Neural progenitor cell (in vitro differentiated cells): Measurements from ENCODE around the gene RNF148. TPM values are rescaled to one million over a fixed set of nuclear protein-coding genes. Genes with fewer than 3 reads are reported as not detected.

Source experiments
- DNase-seq: peaks from one replicate; pipeline ENCODE4 v3.0.0-alpha.2; 2016; ENCODE audit warnings: low spot score
- H2AFZ ChIP-seq: fragments of 200-600 bp; sonication (generic); replicated peaks from 2 replicates; pipeline ENCODE4 v1.6.1; 2016; ENCODE audit warnings: antibody characterized with exemption
- H3F3A ChIP-seq: fragments of 200-600 bp; sonication (generic); 2 replicates; pipeline ENCODE4 v1.6.1; 2016; ENCODE audit warnings: antibody characterized with exemption, low read depth
- H3K27ac ChIP-seq: fragments of 200-600 bp; sonication (generic); 2 replicates; pipeline ENCODE4 v1.5.1; 2016; ENCODE audit warnings: mild to moderate bottlenecking
- H3K27me3 ChIP-seq: fragments of 200-600 bp; sonication (generic); 2 replicates; pipeline ENCODE4 v1.6.1; 2016; ENCODE audit warnings: mild to moderate bottlenecking, moderate library complexity
- H3K36me3 ChIP-seq: fragments of 200-600 bp; sonication (generic); 2 replicates; pipeline ENCODE4 v1.5.1; 2016
- H3K4me1 ChIP-seq: fragments of 200-600 bp; sonication (generic); 2 replicates; pipeline ENCODE4 v1.6.1; 2016; ENCODE audit warnings: mixed run types
- H3K4me2 ChIP-seq: fragments of 200-600 bp; sonication (generic); 2 replicates; pipeline ENCODE4 v1.6.1; 2016
- H3K4me3 ChIP-seq: fragments of 200-600 bp; sonication (generic); 2 replicates; pipeline ENCODE4 v1.5.1; 2016
- H3K79me2 ChIP-seq: fragments of 200-600 bp; sonication (generic); 2 replicates; pipeline ENCODE4 v1.6.1; 2016; ENCODE audit warnings: low read depth
- H3K9ac ChIP-seq: fragments of 200-600 bp; sonication (generic); 2 replicates; pipeline ENCODE4 v1.6.1; 2016
- H3K9me3 ChIP-seq: fragments of 200-600 bp; sonication (generic); 2 replicates; pipeline ENCODE4 v1.5.1; 2016; ENCODE audit warnings: low read depth
- H4K20me1 ChIP-seq: fragments of 200-600 bp; sonication (generic); 2 replicates; pipeline ENCODE4 v1.6.1; 2016; ENCODE audit warnings: low read depth
- H3K27ac Mint-ChIP-seq: 3 replicates; pipeline ENCODE4 v1.8.0; 2021; ENCODE audit warnings: mixed read lengths
- H3K27me3 Mint-ChIP-seq: 2 replicates; pipeline ENCODE4 v1.8.0; 2022; ENCODE audit warnings: low read depth, mild to moderate bottlenecking, inconsistent platforms, moderate library complexity, mixed read lengths; ENCODE audit not compliant: insufficient read depth
- H3K36me3 Mint-ChIP-seq: 3 replicates; pipeline ENCODE4 v1.8.0; 2021; ENCODE audit warnings: mixed read lengths
- H3K4me1 Mint-ChIP-seq: 3 replicates; pipeline ENCODE4 v1.8.0; 2021; ENCODE audit warnings: mixed read lengths
- H3K4me3 Mint-ChIP-seq: 3 replicates; pipeline ENCODE4 v1.8.0; 2021; ENCODE audit warnings: mild to moderate bottlenecking, moderate library complexity, mixed read lengths
- H3K9me3 Mint-ChIP-seq: 3 replicates; pipeline ENCODE4 v1.8.0; 2020; ENCODE audit warnings: mixed read lengths
- EZH2 ChIP-seq: fragments of 200-600 bp; sonication (generic); IDR thresholded peaks from 2 replicates; pipeline ENCODE4 v1.6.1; 2017; ENCODE audit warnings: antibody characterized with exemption, mild to moderate bottlenecking, moderate library complexity
- EZH2phosphoT487 ChIP-seq: fragments of 200-600 bp; sonication (generic); IDR thresholded peaks from 2 replicates; pipeline ENCODE4 v1.6.1; 2017; ENCODE audit warnings: antibody characterized with exemption
- total RNA-seq: library from RNA; depleted of rRNA; stranded (reverse); fragments of >200 nt; gene quantifications from 2 replicates; pipeline ENCODE4 v1.2.3, GENCODE V29; 2015; ENCODE audit warnings: low replicate concordance
- TF ChIP-seq, protein P1 (sequence below): fragments of 200-600 bp; sonication (generic); IDR thresholded peaks from 2 replicates; pipeline ENCODE4 v1.5.1; 2017; ENCODE audit warnings: antibody characterized with exemption, mild to moderate bottlenecking

RNF148 gene
- total RNA-seq, 1 donor from 2014 or later: 0.11 TPM

DNA sequence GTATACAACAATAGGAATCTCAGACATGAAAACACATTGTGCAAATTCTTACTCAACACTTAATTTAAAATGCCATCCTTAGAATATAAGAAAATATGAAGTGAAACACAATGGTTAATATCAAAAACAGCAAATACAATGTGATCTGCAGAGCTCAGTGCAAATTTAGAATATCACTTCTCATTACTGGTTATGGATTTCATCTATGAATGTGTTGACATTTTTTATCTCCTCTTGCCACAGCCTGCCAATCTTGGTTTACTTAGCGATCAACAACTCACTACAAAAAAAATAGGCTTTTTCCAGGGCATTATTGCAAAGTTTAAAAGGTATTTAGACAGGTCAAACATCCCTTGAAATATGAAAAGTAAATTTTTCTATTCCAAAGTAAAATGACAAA, 25.0 kb upstream of the RNF148 start:
- H3K36me3 ChIP-seq: no peaks in the 10 kb centered on the region
- H3K9ac ChIP-seq: no peak overlapping the region
- Mint-ChIP-seq H3K36me3 (no peaks in the 10 kb centered on the region), H3K9me3 (peaks cover 2% of the 10 kb centered on the region), H3K4me1 (peaks cover 7% of the 10 kb centered on the region), H3K27me3 (no peaks in the 10 kb centered on the region), H3K27ac (no peak overlapping the region), H3K4me3 (no peak overlapping the region)
- no peak overlapping the region for H3K27ac ChIP-seq
- no peak for DNase-seq
- H3K9me3 ChIP-seq: no peaks in the 10 kb centered on the region
- no peaks in the 10 kb centered on the region for H3F3A ChIP-seq
- no peaks in the 10 kb centered on the region for H3K79me2 ChIP-seq
- H4K20me1 ChIP-seq: no peaks in the 10 kb centered on the region
- H2AFZ ChIP-seq: no peak overlapping the region
- no peaks in the 10 kb centered on the region for H3K4me1 ChIP-seq
- no peak overlapping the region for H3K4me2 ChIP-seq
- no peaks in the 10 kb centered on the region for H3K27me3 ChIP-seq
- H3K4me3 ChIP-seq: no peak overlapping the region
- TF ChIP-seq, protein P1, sequence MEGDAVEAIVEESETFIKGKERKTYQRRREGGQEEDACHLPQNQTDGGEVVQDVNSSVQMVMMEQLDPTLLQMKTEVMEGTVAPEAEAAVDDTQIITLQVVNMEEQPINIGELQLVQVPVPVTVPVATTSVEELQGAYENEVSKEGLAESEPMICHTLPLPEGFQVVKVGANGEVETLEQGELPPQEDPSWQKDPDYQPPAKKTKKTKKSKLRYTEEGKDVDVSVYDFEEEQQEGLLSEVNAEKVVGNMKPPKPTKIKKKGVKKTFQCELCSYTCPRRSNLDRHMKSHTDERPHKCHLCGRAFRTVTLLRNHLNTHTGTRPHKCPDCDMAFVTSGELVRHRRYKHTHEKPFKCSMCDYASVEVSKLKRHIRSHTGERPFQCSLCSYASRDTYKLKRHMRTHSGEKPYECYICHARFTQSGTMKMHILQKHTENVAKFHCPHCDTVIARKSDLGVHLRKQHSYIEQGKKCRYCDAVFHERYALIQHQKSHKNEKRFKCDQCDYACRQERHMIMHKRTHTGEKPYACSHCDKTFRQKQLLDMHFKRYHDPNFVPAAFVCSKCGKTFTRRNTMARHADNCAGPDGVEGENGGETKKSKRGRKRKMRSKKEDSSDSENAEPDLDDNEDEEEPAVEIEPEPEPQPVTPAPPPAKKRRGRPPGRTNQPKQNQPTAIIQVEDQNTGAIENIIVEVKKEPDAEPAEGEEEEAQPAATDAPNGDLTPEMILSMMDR: no peak
- TF ChIP-seq EZH2: no peak
- TF ChIP-seq EZH2phosphoT487: no peak

DNA sequence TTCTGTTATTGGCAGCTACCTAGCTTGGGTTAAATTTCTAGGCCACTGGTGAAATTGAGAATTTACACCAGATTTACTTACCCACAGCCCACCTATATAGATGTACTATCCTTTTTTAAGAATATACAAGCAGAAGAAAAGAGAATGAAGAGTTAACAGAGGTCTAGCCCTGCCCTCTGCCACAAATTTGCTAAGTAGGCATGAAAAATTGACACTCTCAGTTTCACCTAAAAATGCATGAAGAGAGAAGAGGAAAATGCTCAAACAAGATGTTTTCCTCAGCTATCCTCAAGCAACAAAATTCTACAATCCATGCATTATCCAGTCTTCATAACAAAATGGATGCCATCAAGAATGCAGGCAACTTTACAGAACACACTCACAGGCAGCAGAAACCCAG, 24.6 kb upstream of the RNF148 start:
- Mint-ChIP-seq H3K4me1 (peaks cover 7% of the 10 kb centered on the region), H3K9me3 (peaks cover 2% of the 10 kb centered on the region), H3K27me3 (no peaks in the 10 kb centered on the region), H3K36me3 (no peaks in the 10 kb centered on the region), H3K27ac (no peak overlapping the region), H3K4me3 (no peak overlapping the region)
- H3F3A ChIP-seq: no peaks in the 10 kb centered on the region
- no peaks in the 10 kb centered on the region for H3K79me2 ChIP-seq
- no peaks in the 10 kb centered on the region for H3K9me3 ChIP-seq
- H3K27ac ChIP-seq: no peak overlapping the region
- no peaks in the 10 kb centered on the region for H3K36me3 ChIP-seq
- H4K20me1 ChIP-seq: no peaks in the 10 kb centered on the region
- H3K9ac ChIP-seq: no peak overlapping the region
- H3K4me3 ChIP-seq: no peak overlapping the region
- TF ChIP-seq EZH2 (no peak), EZH2phosphoT487 (no peak)
- TF ChIP-seq, protein P1: no peak
- no peaks in the 10 kb centered on the region for H3K27me3 ChIP-seq
- DNase-seq: no peak
- H3K4me2 ChIP-seq: no peak overlapping the region
- no peaks in the 10 kb centered on the region for H3K4me1 ChIP-seq
- H2AFZ ChIP-seq: no peak overlapping the region

DNA sequence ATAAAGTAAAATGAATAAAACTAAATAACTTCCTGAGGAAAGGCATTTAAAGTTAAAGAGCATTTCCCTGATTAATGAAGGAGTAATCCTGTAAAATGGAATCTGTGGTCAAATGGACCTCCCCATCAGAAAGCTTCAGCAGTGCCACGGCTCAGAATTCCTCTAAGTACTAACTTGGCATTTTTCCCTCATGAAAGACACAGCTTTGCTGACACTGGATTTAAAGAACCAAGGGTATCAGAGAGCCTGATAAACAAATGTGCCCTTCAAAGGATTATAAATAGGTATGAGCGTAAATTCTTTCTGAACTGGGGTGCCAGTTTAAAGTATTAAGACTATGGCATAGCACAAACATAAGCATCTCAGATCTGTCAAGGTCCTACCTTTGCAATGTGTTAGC, 24.2 kb upstream of the RNF148 start:
- H3K27ac ChIP-seq: no peak overlapping the region
- H3F3A ChIP-seq: no peaks in the 10 kb centered on the region
- TF ChIP-seq EZH2 (no peak), EZH2phosphoT487 (no peak)
- TF ChIP-seq, protein P1: no peak
- no peaks in the 10 kb centered on the region for H3K79me2 ChIP-seq
- H2AFZ ChIP-seq: no peak overlapping the region
- peaks cover 7% of the 10 kb centered on the region for H3K4me1 Mint-ChIP-seq
- no peaks in the 10 kb centered on the region for H3K36me3 Mint-ChIP-seq
- H3K9ac ChIP-seq: no peak overlapping the region
- no peaks in the 10 kb centered on the region for H3K9me3 ChIP-seq
- H3K4me3 ChIP-seq: no peak overlapping the region
- H3K27me3 Mint-ChIP-seq: no peaks in the 10 kb centered on the region
- no peaks in the 10 kb centered on the region for H3K27me3 ChIP-seq
- no peak overlapping the region for H3K4me2 ChIP-seq
- H3K36me3 ChIP-seq: no peaks in the 10 kb centered on the region
- no peaks in the 10 kb centered on the region for H3K4me1 ChIP-seq
- H3K4me3 Mint-ChIP-seq: no peak overlapping the region
- H3K27ac Mint-ChIP-seq: no peak overlapping the region
- no peaks in the 10 kb centered on the region for H4K20me1 ChIP-seq
- H3K9me3 Mint-ChIP-seq: peaks cover 2% of the 10 kb centered on the region
- DNase-seq: no peak
